Vagina (tissue), 2 donors: ENCODE results near the gene CTSW. TPM values are rescaled to one million over a fixed set of nuclear protein-coding genes. Genes with fewer than 3 reads are reported as not detected.
"Not testable (repeated sequence)": the region's sequence is repeated elsewhere in the genome, so short reads cannot be mapped to it uniquely, and the experiment has no call there.

Source experiments
- DNase-seq, 2 donors: peaks; one replicate each; pipeline ENCODE4 v3.0.0-alpha.2; 2017; ENCODE audit errors: extremely low spot score in 2 of 2
- H3K27ac ChIP-seq: fragments of 200-600 bp; sonication (generic); one replicate; pipeline ENCODE4 v1.5.1; 2019
- H3K27me3 ChIP-seq: fragments of 200-600 bp; sonication (generic); one replicate; pipeline ENCODE4 v1.5.1; 2019
- H3K36me3 ChIP-seq, 2 donors: fragments of 200-600 bp; sonication (generic); one replicate each; pipeline ENCODE4 v1.5.1; 2017 to 2019
- H3K4me1 ChIP-seq: fragments of 200-600 bp; sonication (generic); one replicate; pipeline ENCODE4 v1.5.1; 2019
- H3K4me3 ChIP-seq, 2 donors: fragments of 200-600 bp; sonication (generic); 1 replicate in 1 of 2; 2 replicates in 1 of 2; pipeline ENCODE4 v1.5.1; 2016 to 2019
- H3K9me3 ChIP-seq: fragments of 200-600 bp; sonication (generic); one replicate; pipeline ENCODE4 v1.5.1; 2019
- CTCF ChIP-seq, 3 experiments: fragments of 450-650 bp in 2 of 3; fragments of 200-600 bp in 1 of 3; sonication (generic) in 1 of 3; IDR thresholded peaks; one replicate each; pipeline ENCODE4 v1.5.1; 2017 to 2019; ENCODE audit warnings: antibody characterized with exemption in 3 of 3, mild to moderate bottlenecking in 2 of 3, moderate library complexity in 2 of 3
- POLR2A ChIP-seq, 2 donors: fragments of 450-650 bp; IDR thresholded peaks; one replicate each; pipeline ENCODE4 v1.6.1; 2017; ENCODE audit warnings: antibody characterized with exemption in 2 of 2, mild to moderate bottlenecking in 2 of 2, moderate library complexity in 2 of 2
- POLR2AphosphoS5 ChIP-seq, 2 donors: sonication (generic); formaldehyde crosslinking; IDR thresholded peaks; one replicate each; pipeline ENCODE4 v1.9.0; 2017; ENCODE audit warnings: antibody characterized with exemption in 2 of 2, mild to moderate bottlenecking in 2 of 2, low read depth in 1 of 2; ENCODE audit not compliant: insufficient read depth in 1 of 2
- intact Hi-C: fragments of 100-400 bp; cut with DNase I; formaldehyde crosslinking; loops from one replicate; pipeline ENCODE4 v1.15.1; 2023
- total RNA-seq: library from RNA; depleted of rRNA; stranded (reverse); fragments of >200 nt; gene quantifications from one replicate; pipeline ENCODE4 v1.2.3, GENCODE V29; 2016

The CTSW gene
- total RNA-seq, 1 donor from 2014 or later: 0.74 TPM

DNA sequence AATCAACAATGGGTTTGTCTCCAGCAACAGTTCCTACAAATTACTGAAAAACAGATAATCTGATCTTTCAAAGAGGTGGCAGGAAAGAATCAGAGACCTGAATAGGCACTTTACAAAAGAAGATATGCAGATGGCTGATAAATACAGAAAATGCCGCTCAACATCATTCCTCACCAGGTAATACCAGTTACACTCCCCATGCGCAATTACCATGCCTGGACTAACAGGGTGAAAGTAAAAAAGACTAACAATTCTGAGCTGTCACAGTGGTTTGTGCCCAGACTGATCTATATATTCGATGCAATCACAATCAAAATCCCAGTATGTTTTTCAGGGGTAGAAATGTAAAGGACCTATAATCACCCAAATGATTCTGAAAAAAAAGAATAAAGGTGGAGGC lies 35.8 kb upstream of the CTSW start:
- intact Hi-C loops: loop anchor here (10.0 kb wide), 1 partner anchor 1829 kb away; no protein-coding TSS in a partner anchor
- no peak for DNase-seq
- TF ChIP-seq POLR2A (IDR thresholded peaks at IDR 0.05) (no peak), POLR2AphosphoS5 (IDR thresholded peaks at IDR 0.05; ENCODE audit: insufficient read depth in 1 of 2, low read depth in 1 of 2) (no peak), CTCF (IDR thresholded peaks at IDR 0.05) (no peak)
- no peak overlapping the region for H3K4me3 ChIP-seq
- H3K4me1 ChIP-seq: no peaks in the 10 kb centered on the region
- no peaks in the 10 kb centered on the region for H3K9me3 ChIP-seq
- no peaks in the 10 kb centered on the region for H3K27me3 ChIP-seq
- H3K36me3 ChIP-seq: no peaks in the 10 kb centered on the region
- H3K27ac ChIP-seq: no peak overlapping the region

- Histone ChIP-seq H3K4me3 (no peak overlapping the region), H3K27me3 (no peaks in the 10 kb centered on the region), H3K4me1 (no peaks in the 10 kb centered on the region), H3K27ac (no peak overlapping the region), H3K36me3 (no peaks in the 10 kb centered on the region), H3K9me3 (no peaks in the 10 kb centered on the region)
- no peak for DNase-seq
- intact Hi-C loops: loop anchor here (10.0 kb wide), 1 partner anchor 1830 kb away; no protein-coding TSS in a partner anchor
- TF ChIP-seq POLR2AphosphoS5 (IDR thresholded peaks at IDR 0.05; ENCODE audit: insufficient read depth in 1 of 2, low read depth in 1 of 2) (no peak), CTCF (IDR thresholded peaks at IDR 0.05) (no peak), POLR2A (IDR thresholded peaks at IDR 0.05) (no peak)
Observed at GRCh38 chr11:65844231-65844872, 35.3 kb upstream of the CTSW start.

- H3K27me3 ChIP-seq: no peaks in the 10 kb centered on the region
- H3K9me3 ChIP-seq: no peaks in the 10 kb centered on the region
- no peak overlapping the region for H3K27ac ChIP-seq
- no peak for TF ChIP-seq POLR2A (IDR thresholded peaks at IDR 0.05)
- no peak for TF ChIP-seq CTCF (IDR thresholded peaks at IDR 0.05)
- no peak for TF ChIP-seq POLR2AphosphoS5 (IDR thresholded peaks at IDR 0.05; ENCODE audit: insufficient read depth in 1 of 2, low read depth in 1 of 2)
- H3K4me3 ChIP-seq: no peak overlapping the region
- no peaks in the 10 kb centered on the region for H3K4me1 ChIP-seq
- DNase-seq: no peak
- H3K36me3 ChIP-seq: peaks cover 0 to 14% of the 10 kb centered on the region in 2 donors
- intact Hi-C loops: loop anchor here (10.0 kb wide), 1 partner anchor 1833 kb away; no protein-coding TSS in a partner anchor
Observed at GRCh38 chr11:65847746-65848145, 31.9 kb upstream of the CTSW start.

GRCh38 chr11:65848693-65849092 lies 30.9 kb upstream of the CTSW start:
- H3K4me1 ChIP-seq, H3K27me3 ChIP-seq, H3K9me3 ChIP-seq, DNase-seq, H3K4me3 ChIP-seq, H3K27ac ChIP-seq: not testable (repeated sequence)
- intact Hi-C loops: loop anchor here (10.0 kb wide), 1 partner anchor 1834 kb away; no protein-coding TSS in a partner anchor
- peaks cover 0 to 23% of the 10 kb centered on the region in 2 donors for H3K36me3 ChIP-seq

DNA sequence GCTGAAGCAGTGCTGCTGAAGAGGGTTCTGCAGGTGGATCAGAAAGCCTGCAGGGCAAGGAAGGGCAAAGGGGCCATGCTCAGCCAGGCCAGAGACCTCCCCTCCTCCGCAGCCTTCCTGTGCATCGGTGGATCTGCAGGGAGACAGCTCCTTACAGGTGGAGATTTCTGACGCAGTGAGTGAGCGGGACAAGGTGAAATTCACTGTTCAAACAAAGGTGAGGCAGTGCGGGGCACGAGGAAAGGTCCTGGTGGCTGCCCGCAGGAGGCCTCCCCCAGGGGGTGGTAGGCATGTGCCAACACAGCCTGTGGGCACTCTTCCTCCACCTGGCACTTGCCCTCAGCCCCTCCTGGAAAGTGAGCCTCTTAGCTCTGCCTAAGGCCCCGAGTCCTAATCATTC lies 30.3 kb upstream of the CTSW start:
- Histone ChIP-seq H3K27ac (no peak overlapping the region), H3K27me3 (no peaks in the 10 kb centered on the region), H3K4me1 (no peaks in the 10 kb centered on the region), H3K9me3 (no peaks in the 10 kb centered on the region), H3K4me3 (no peak overlapping the region), H3K36me3 (peaks cover 0 to 30% of the 10 kb centered on the region in 2 donors)
- TF ChIP-seq POLR2A (IDR thresholded peaks at IDR 0.05) (no peak), POLR2AphosphoS5 (IDR thresholded peaks at IDR 0.05; ENCODE audit: insufficient read depth in 1 of 2, low read depth in 1 of 2) (no peak), CTCF (IDR thresholded peaks at IDR 0.05) (no peak)
- no peak for DNase-seq
- intact Hi-C loops: loop anchor here (10.0 kb wide), 1 partner anchor 1835 kb away; no protein-coding TSS in a partner anchor
